ENCODE data around the gene PLEKHA6.

DNA sequence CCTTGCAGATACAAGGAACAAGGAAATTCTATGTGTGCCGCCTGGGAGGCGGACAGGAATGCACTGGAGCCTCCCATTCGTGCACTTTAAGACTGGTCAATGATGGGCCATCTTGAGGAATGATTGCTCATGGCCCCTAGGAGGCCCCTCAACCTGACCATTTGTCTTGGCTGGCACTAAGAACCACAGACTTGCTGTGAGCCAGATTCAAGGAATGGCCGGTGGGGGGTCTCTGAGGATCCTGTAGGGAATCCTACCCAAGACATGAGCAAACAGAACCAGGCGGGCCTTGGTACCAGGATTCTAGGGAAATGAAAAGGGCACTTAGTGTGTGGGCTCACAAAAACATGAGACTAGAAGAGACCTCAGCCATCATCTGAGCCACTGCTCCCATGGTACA, 117.8 kb downstream of the PLEKHA6 start:
- TF ChIP-seq, protein P1, sequence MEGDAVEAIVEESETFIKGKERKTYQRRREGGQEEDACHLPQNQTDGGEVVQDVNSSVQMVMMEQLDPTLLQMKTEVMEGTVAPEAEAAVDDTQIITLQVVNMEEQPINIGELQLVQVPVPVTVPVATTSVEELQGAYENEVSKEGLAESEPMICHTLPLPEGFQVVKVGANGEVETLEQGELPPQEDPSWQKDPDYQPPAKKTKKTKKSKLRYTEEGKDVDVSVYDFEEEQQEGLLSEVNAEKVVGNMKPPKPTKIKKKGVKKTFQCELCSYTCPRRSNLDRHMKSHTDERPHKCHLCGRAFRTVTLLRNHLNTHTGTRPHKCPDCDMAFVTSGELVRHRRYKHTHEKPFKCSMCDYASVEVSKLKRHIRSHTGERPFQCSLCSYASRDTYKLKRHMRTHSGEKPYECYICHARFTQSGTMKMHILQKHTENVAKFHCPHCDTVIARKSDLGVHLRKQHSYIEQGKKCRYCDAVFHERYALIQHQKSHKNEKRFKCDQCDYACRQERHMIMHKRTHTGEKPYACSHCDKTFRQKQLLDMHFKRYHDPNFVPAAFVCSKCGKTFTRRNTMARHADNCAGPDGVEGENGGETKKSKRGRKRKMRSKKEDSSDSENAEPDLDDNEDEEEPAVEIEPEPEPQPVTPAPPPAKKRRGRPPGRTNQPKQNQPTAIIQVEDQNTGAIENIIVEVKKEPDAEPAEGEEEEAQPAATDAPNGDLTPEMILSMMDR (IDR thresholded peaks at IDR 0.05; ENCODE audit: insufficient read depth, low read length), result no peak
- no peak for TF ChIP-seq POLR2AphosphoS5 (IDR thresholded peaks at IDR 0.05; ENCODE audit: low read depth)
- TF ChIP-seq, protein P2, sequence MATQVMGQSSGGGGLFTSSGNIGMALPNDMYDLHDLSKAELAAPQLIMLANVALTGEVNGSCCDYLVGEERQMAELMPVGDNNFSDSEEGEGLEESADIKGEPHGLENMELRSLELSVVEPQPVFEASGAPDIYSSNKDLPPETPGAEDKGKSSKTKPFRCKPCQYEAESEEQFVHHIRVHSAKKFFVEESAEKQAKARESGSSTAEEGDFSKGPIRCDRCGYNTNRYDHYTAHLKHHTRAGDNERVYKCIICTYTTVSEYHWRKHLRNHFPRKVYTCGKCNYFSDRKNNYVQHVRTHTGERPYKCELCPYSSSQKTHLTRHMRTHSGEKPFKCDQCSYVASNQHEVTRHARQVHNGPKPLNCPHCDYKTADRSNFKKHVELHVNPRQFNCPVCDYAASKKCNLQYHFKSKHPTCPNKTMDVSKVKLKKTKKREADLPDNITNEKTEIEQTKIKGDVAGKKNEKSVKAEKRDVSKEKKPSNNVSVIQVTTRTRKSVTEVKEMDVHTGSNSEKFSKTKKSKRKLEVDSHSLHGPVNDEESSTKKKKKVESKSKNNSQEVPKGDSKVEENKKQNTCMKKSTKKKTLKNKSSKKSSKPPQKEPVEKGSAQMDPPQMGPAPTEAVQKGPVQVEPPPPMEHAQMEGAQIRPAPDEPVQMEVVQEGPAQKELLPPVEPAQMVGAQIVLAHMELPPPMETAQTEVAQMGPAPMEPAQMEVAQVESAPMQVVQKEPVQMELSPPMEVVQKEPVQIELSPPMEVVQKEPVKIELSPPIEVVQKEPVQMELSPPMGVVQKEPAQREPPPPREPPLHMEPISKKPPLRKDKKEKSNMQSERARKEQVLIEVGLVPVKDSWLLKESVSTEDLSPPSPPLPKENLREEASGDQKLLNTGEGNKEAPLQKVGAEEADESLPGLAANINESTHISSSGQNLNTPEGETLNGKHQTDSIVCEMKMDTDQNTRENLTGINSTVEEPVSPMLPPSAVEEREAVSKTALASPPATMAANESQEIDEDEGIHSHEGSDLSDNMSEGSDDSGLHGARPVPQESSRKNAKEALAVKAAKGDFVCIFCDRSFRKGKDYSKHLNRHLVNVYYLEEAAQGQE (IDR thresholded peaks at IDR 0.05; ENCODE audit: insufficient replicate concordance, low read depth), result no peak
- no peak for TF ChIP-seq GABPA (IDR thresholded peaks at IDR 0.05; ENCODE audit: low read depth)
- no peak for TF ChIP-seq SPI1 (IDR thresholded peaks at IDR 0.05; ENCODE audit: borderline replicate concordance, low read depth)
